Right atrium auricular region (tissue), 2 donors: ENCODE results near the gene RNMT. TPM values are rescaled to one million over a fixed set of nuclear protein-coding genes. Genes with fewer than 3 reads are reported as not detected.
A peak's percentile ranks its signal among the peaks of the same experiment; 100 is the strongest.

Experiments used
- DNase-seq: peaks from one replicate; pipeline ENCODE4 v3.0.0-alpha.2; 2019; ENCODE audit warnings: low spot score
- H3K27ac ChIP-seq, 2 donors: fragments of 200-600 bp; sonication (generic); 1 replicate in 1 of 2; 2 replicates in 1 of 2; pipeline ENCODE4 v1.5.1; 2016 to 2019
- H3K27me3 ChIP-seq, 2 donors: fragments of 200-600 bp; sonication (generic); one replicate each; pipeline versions ENCODE4 v1.5.1 to v1.6.0; 2017 to 2019
- H3K36me3 ChIP-seq: fragments of 200-600 bp; sonication (generic); one replicate; pipeline ENCODE4 v1.5.1; 2016
- H3K4me1 ChIP-seq, 2 donors: fragments of 200-600 bp; sonication (generic); one replicate each; pipeline versions ENCODE4 v1.5.1 to v1.6.0; 2017 to 2019
- H3K4me3 ChIP-seq, 2 donors: fragments of 200-600 bp; sonication (generic); 1 replicate in 1 of 2; 2 replicates in 1 of 2; pipeline ENCODE4 v1.5.1; 2017 to 2019; ENCODE audit warnings: mild to moderate bottlenecking in 1 of 2, moderate library complexity in 1 of 2
- H3K9me3 ChIP-seq, 2 donors: fragments of 200-600 bp; sonication (generic); one replicate each; pipeline ENCODE4 v1.5.1; 2019
- total RNA-seq, 2 donors: library from RNA; depleted of rRNA; stranded (reverse); fragments of >200 nt; gene quantifications; one replicate each; pipeline ENCODE4 v1.1.0, GENCODE V29; 2016
- TF ChIP-seq, protein P1 (sequence below), 2 donors: fragments of 200-600 bp; sonication (generic); IDR thresholded peaks; one replicate each; pipeline ENCODE4 v1.5.1; 2019; ENCODE audit warnings: antibody characterized with exemption in 2 of 2

Gene RNMT
- total RNA-seq, 2 donors from 2014 or later: 22.2 to 28.9 TPM

- H3K36me3 ChIP-seq: no peaks in the 10 kb centered on the region
- no peak overlapping the region for H3K4me3 ChIP-seq
- TF ChIP-seq, protein P1, sequence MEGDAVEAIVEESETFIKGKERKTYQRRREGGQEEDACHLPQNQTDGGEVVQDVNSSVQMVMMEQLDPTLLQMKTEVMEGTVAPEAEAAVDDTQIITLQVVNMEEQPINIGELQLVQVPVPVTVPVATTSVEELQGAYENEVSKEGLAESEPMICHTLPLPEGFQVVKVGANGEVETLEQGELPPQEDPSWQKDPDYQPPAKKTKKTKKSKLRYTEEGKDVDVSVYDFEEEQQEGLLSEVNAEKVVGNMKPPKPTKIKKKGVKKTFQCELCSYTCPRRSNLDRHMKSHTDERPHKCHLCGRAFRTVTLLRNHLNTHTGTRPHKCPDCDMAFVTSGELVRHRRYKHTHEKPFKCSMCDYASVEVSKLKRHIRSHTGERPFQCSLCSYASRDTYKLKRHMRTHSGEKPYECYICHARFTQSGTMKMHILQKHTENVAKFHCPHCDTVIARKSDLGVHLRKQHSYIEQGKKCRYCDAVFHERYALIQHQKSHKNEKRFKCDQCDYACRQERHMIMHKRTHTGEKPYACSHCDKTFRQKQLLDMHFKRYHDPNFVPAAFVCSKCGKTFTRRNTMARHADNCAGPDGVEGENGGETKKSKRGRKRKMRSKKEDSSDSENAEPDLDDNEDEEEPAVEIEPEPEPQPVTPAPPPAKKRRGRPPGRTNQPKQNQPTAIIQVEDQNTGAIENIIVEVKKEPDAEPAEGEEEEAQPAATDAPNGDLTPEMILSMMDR (IDR thresholded peaks at IDR 0.05): no peak
- no peak overlapping the region for H3K27ac ChIP-seq
- no peak for DNase-seq
- H3K4me1 ChIP-seq: peaks cover 0 to 6% of the 10 kb centered on the region in 2 donors
- no peaks in the 10 kb centered on the region for H3K9me3 ChIP-seq
- no peaks in the 10 kb centered on the region for H3K27me3 ChIP-seq
These were observed 70.7 kb downstream of the RNMT start for GRCh38 chr18:13797157-13797611.

DNA sequence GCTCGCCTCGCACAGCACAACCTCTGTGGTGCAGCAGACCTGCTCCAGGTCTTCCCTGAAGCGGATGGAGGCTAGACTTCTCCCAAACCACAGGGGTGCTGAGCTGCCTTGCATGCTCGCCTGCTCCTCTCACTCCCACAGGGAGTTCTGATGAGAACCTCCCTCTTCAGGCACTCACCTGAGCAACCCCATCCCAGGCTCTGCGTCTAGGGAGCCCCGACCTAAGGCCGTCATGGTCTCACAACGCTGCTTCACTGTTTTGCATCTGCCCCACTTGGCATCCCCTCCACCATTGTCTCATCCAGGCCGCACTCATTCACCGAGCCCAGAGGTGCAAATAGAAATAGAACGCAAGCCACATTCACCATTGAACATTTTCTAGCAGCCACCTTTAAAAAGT, 72.9 kb downstream of the RNMT start:
- H3K4me3 ChIP-seq: no peak overlapping the region
- DNase-seq: no peak
- TF ChIP-seq, protein P1 (IDR thresholded peaks at IDR 0.05): no peak
- H3K27ac ChIP-seq: no peak overlapping the region
- H3K4me1 ChIP-seq: peaks cover 0 to 6% of the 10 kb centered on the region in 2 donors
- no peaks in the 10 kb centered on the region for H3K9me3 ChIP-seq
- H3K27me3 ChIP-seq: no peaks in the 10 kb centered on the region
- H3K36me3 ChIP-seq: no peaks in the 10 kb centered on the region

DNA sequence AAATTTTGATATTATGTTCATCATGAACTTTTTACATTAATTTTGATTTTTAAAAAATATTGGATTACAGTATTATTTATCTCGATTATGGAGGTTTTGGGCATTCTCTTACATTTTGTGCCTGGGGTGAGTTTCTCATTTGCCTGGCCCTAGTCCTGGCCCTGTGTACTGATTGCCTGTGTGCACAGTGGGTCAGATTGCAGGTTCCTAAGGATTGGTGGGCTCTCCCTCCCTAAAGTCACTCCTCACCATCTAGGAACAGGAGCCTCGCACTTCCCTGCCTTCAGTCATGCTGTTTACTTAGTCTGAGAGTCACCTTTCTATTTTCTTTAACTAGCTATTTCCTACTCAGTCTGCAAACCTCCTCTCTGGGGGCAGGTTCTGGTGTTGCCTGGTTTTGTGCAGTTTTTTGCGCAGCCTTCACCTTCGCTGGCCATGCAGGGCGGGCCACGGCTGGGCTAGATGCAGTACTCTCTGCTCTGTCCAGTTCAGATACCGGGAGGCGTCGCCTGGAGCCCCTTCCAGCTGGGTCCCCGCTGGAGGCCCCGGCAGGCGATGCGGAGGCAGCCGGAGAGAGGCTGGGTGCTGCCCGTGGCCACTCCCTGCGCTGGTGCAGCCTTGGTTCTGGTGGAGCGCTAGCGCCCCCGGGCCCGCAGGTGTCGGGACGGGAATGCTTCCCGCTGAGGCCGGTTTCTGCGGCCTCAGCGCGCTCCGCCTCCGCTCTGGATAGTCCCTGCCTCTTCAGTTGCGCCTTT, 74.2 kb downstream of the RNMT start:
- Histone ChIP-seq H3K27me3 (no peaks in the 10 kb centered on the region), H3K27ac (no peak overlapping the region), H3K9me3 (no peaks in the 10 kb centered on the region), H3K4me3 (peak overlapping the region; percentile 24 to 33), H3K36me3 (no peaks in the 10 kb centered on the region), H3K4me1 (peaks cover 0 to 6% of the 10 kb centered on the region in 2 donors)
- peak; percentile 66 for DNase-seq
- TF ChIP-seq, protein P1 (IDR thresholded peaks at IDR 0.05): peak; percentile 32 to 80

DNA sequence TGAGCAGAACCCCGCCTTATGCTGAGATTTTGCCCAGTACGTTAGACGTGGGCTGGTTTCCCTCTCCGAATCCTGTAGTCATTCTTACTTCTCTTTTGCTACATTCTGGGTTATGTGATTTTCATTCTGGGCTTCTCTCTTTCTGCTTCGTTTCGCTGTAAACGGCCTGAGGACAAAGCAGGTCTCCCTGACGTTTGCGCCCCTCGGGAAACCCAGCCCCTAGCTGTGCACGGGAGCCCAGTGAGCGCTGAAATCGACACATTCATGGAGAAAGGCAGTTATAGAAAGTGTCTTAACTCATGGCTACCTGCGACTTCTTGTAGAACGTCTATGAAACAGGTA, 74.8 kb downstream of the RNMT start:
- Histone ChIP-seq H3K4me1 (peaks cover 0 to 6% of the 10 kb centered on the region in 2 donors), H3K4me3 (peak overlapping the region; percentile 24 to 33), H3K27me3 (no peaks in the 10 kb centered on the region), H3K27ac (no peak overlapping the region), H3K9me3 (no peaks in the 10 kb centered on the region), H3K36me3 (no peaks in the 10 kb centered on the region)
- TF ChIP-seq, protein P1 (IDR thresholded peaks at IDR 0.05): no peak
- no peak for DNase-seq

- no peaks in the 10 kb centered on the region for H3K36me3 ChIP-seq
- no peak for DNase-seq
- H3K4me1 ChIP-seq: peaks cover 0 to 6% of the 10 kb centered on the region in 2 donors
- H3K9me3 ChIP-seq: no peaks in the 10 kb centered on the region
- H3K27me3 ChIP-seq: no peaks in the 10 kb centered on the region
- no peak overlapping the region for H3K27ac ChIP-seq
- H3K4me3 ChIP-seq: no peak overlapping the region
- TF ChIP-seq, protein P1 (IDR thresholded peaks at IDR 0.05): no peak
These were observed 77.8 kb downstream of the RNMT start for GRCh38 chr18:13804305-13804704.
